WTC11 (cell line): ENCODE data around the gene KRTAP19-4. TPM values are rescaled to one million over a fixed set of nuclear protein-coding genes. Genes with fewer than 3 reads are reported as not detected.

Experiments used
- ATAC-seq: fragments of 200-7000 bp; cut with Tn5 transposase; 2 replicates; pipeline ENCODE4 v1.10.0; 2021; ENCODE audit warnings: mild to moderate bottlenecking, moderate library complexity
- CTCF ChIA-PET: fragments of 300-600 bp; sonication (Branson Sonifier 250); formaldehyde crosslinking; loops from one replicate; lab custom pipeline; 2021; ENCODE audit warnings: antibody characterized with exemption; lab: Charles Lee
- POLR2A ChIA-PET: fragments of 350-600 bp; sonication (Branson Sonifier 250); formaldehyde crosslinking; loops from one replicate; lab custom pipeline; 2021; ENCODE audit warnings: antibody characterized with exemption; lab: Charles Lee
- DNase-seq: peaks from one replicate; pipeline ENCODE4 v3.0.0; 2021; ENCODE audit warnings: low spot score
- H3K27ac Mint-ChIP-seq: 2 replicates; pipeline ENCODE4 v1.8.0; 2021; ENCODE audit warnings: mixed read lengths
- H3K27me3 Mint-ChIP-seq: 2 replicates; pipeline ENCODE4 v1.8.0; 2021; ENCODE audit warnings: low read depth, mild to moderate bottlenecking, moderate library complexity, mixed read lengths
- H3K36me3 Mint-ChIP-seq: 2 replicates; pipeline ENCODE4 v1.8.0; 2021; ENCODE audit warnings: mixed read lengths
- H3K4me1 Mint-ChIP-seq: 2 replicates; pipeline ENCODE4 v1.8.0; 2022; ENCODE audit warnings: mixed read lengths
- H3K4me3 Mint-ChIP-seq: 2 replicates; pipeline ENCODE4 v1.8.0; 2021; ENCODE audit warnings: mild to moderate bottlenecking, moderate library complexity, mixed read lengths
- H3K9me3 Mint-ChIP-seq: 2 replicates; pipeline ENCODE4 v1.8.0; 2021; ENCODE audit warnings: mixed read lengths
- CBFB ChIP-seq: sonication (generic); formaldehyde crosslinking; IDR thresholded peaks from 2 replicates; pipeline ENCODE4 v1.8.1; 2022; ENCODE audit warnings: mild to moderate bottlenecking, low read depth, missing genetic modification reagents
- ETV6 ChIP-seq: sonication (generic); formaldehyde crosslinking; IDR thresholded peaks from 2 replicates; pipeline ENCODE4 v1.8.1; 2022; ENCODE audit warnings: mild to moderate bottlenecking, missing genetic modification reagents
- FOXJ3 ChIP-seq: sonication (generic); formaldehyde crosslinking; IDR thresholded peaks from 2 replicates; pipeline ENCODE4 v1.9.0; 2021; ENCODE audit warnings: missing genetic modification reagents, mild to moderate bottlenecking, borderline replicate concordance
- GRHL2 ChIP-seq: fragments of 250-450 bp; sonication (Bioruptor Pico); IDR thresholded peaks from 2 replicates; pipeline ENCODE4 v1.8.0; 2022; ENCODE audit warnings: mild to moderate bottlenecking, moderate library complexity; ENCODE audit not compliant: insufficient replicate concordance, severe bottlenecking
- TEAD1 ChIP-seq: sonication (generic); formaldehyde crosslinking; IDR thresholded peaks from 2 replicates; pipeline ENCODE4 v1.8.0; 2022; ENCODE audit warnings: mild to moderate bottlenecking, missing genetic modification reagents
- TEAD4 ChIP-seq: sonication (generic); formaldehyde crosslinking; IDR thresholded peaks from 2 replicates; pipeline ENCODE4 v1.8.0; 2022; ENCODE audit warnings: mild to moderate bottlenecking, missing genetic modification reagents
- TP53 ChIP-seq: sonication (generic); formaldehyde crosslinking; IDR thresholded peaks from 2 replicates; pipeline ENCODE4 v1.8.1; 2023; ENCODE audit warnings: mild to moderate bottlenecking, missing genetic modification reagents
- ZNF121 ChIP-seq: sonication (generic); formaldehyde crosslinking; IDR thresholded peaks from 2 replicates; pipeline ENCODE4 v1.8.0; 2023; ENCODE audit warnings: missing genetic modification reagents
- ZNF263 ChIP-seq: sonication (generic); formaldehyde crosslinking; IDR thresholded peaks from 2 replicates; pipeline ENCODE4 v1.8.1; 2022; ENCODE audit warnings: low read depth, mild to moderate bottlenecking, moderate library complexity, missing genetic modification reagents
- ZNF317 ChIP-seq: sonication (generic); formaldehyde crosslinking; IDR thresholded peaks from 2 replicates; pipeline ENCODE4 v1.8.1; 2023; ENCODE audit warnings: low read depth, mild to moderate bottlenecking, moderate library complexity, missing genetic modification reagents, borderline replicate concordance
- ZNF396 ChIP-seq: fragments of 250-450 bp; sonication (Bioruptor Pico); IDR thresholded peaks from 2 replicates; pipeline ENCODE4 v1.8.0; 2021; ENCODE audit warnings: mild to moderate bottlenecking, moderate library complexity, borderline replicate concordance
- ZNF416 ChIP-seq: fragments of 250-450 bp; sonication (Bioruptor Pico); IDR thresholded peaks from 2 replicates; pipeline ENCODE4 v1.9.0; 2021; ENCODE audit warnings: mild to moderate bottlenecking, inconsistent platforms
- ZNF423 ChIP-seq: fragments of 250-450 bp; sonication (Bioruptor Pico); IDR thresholded peaks from 2 replicates; pipeline ENCODE4 v2.1.2; 2022; ENCODE audit warnings: mild to moderate bottlenecking, moderate library complexity
- total RNA-seq: library from RNA; stranded (reverse); gene quantifications from 3 replicates; pipeline ENCODE4 v1.2.3, GENCODE V29; 2021
- TF ChIP-seq, protein P1 (sequence below): fragments of 250-450 bp; sonication (Bioruptor Pico); IDR thresholded peaks from 2 replicates; pipeline ENCODE4 v1.9.0; 2021; ENCODE audit warnings: mild to moderate bottlenecking
- TF ChIP-seq, protein P2 (sequence below): fragments of 200-600 bp; IDR thresholded peaks from 2 replicates; pipeline ENCODE4 v1.8.0; 2022; ENCODE audit warnings: antibody characterized with exemption
- TF ChIP-seq, protein P3 (sequence below): fragments of 250-450 bp; sonication (Bioruptor Pico); IDR thresholded peaks from 2 replicates; pipeline ENCODE4 v1.9.0; 2021; ENCODE audit warnings: mild to moderate bottlenecking, borderline replicate concordance
- TF ChIP-seq, protein P4 (sequence below): sonication (generic); formaldehyde crosslinking; IDR thresholded peaks from 2 replicates; pipeline ENCODE4 v1.8.1; 2023; ENCODE audit warnings: mild to moderate bottlenecking, moderate library complexity, missing genetic modification reagents
- TF ChIP-seq, protein P5 (sequence below): sonication (generic); formaldehyde crosslinking; IDR thresholded peaks from 2 replicates; pipeline ENCODE4 v1.8.0; 2023; ENCODE audit warnings: missing genetic modification reagents

Gene KRTAP19-4
- total RNA-seq, 1 experiment from 2014 or later = not detected

DNA sequence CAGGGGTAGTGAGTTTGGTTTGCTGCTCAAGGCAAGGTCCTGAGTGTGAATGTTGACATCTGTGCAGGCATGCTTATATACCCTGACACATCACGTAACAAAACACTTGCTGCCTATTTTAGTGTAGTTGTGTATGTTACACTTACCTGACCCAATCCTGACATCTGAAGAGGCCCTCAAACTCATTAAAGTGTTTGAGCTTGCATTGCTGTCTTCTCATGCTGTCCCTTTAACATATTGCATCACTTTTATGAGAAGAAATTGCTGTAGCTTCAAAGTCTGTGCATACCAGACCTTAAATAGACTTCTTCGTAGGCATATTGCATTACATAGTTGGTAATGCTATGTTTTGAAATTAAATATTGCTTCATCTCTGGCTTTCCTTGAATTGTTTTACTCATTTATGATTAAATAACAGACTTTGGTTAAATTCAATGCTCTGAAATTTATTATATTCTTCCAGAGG lies 5.0 kb downstream of the KRTAP19-4 start, which contains the start of gene KRTAP19-3:
KRTAP19-3 (minus strand) TSS at position 51 of the 466 bp plus-strand sequence. CDS start 56 bp downstream, outside the sequence.
- TF ChIP-seq ZNF121 (CRISPR knock-in tag) (no peak), TEAD4 (no peak), ETV6 (CRISPR knock-in tag) (no peak), ZNF423 (CRISPR knock-in tag) (no peak), CBFB (no peak), ZNF317 (no peak), ZNF416 (CRISPR knock-in tag) (no peak)
- TF ChIP-seq, protein P1, sequence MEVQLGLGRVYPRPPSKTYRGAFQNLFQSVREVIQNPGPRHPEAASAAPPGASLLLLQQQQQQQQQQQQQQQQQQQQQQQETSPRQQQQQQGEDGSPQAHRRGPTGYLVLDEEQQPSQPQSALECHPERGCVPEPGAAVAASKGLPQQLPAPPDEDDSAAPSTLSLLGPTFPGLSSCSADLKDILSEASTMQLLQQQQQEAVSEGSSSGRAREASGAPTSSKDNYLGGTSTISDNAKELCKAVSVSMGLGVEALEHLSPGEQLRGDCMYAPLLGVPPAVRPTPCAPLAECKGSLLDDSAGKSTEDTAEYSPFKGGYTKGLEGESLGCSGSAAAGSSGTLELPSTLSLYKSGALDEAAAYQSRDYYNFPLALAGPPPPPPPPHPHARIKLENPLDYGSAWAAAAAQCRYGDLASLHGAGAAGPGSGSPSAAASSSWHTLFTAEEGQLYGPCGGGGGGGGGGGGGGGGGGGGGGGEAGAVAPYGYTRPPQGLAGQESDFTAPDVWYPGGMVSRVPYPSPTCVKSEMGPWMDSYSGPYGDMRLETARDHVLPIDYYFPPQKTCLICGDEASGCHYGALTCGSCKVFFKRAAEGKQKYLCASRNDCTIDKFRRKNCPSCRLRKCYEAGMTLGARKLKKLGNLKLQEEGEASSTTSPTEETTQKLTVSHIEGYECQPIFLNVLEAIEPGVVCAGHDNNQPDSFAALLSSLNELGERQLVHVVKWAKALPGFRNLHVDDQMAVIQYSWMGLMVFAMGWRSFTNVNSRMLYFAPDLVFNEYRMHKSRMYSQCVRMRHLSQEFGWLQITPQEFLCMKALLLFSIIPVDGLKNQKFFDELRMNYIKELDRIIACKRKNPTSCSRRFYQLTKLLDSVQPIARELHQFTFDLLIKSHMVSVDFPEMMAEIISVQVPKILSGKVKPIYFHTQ (CRISPR knock-in tag) = no peak
- no peaks in the 10 kb centered on the region for H3K4me1 Mint-ChIP-seq
- ChIA-PET CTCF (interaction anchor here (1.3 kb wide), 1 partner anchor 14 kb away, joined by 4 read pairs; no protein-coding TSS in a partner anchor), POLR2A (no interaction called here)
- no peak for DNase-seq
- H3K27ac Mint-ChIP-seq = no peak within 1 kb of the TSS
- no peak within 1 kb of the TSS for H3K4me3 Mint-ChIP-seq
- no peaks in the 10 kb centered on the region for H3K27me3 Mint-ChIP-seq
- ATAC-seq = no peak
- peaks cover 5% of the 10 kb centered on the region for H3K36me3 Mint-ChIP-seq
- H3K9me3 Mint-ChIP-seq = peaks cover 23% of the 10 kb centered on the region

DNA sequence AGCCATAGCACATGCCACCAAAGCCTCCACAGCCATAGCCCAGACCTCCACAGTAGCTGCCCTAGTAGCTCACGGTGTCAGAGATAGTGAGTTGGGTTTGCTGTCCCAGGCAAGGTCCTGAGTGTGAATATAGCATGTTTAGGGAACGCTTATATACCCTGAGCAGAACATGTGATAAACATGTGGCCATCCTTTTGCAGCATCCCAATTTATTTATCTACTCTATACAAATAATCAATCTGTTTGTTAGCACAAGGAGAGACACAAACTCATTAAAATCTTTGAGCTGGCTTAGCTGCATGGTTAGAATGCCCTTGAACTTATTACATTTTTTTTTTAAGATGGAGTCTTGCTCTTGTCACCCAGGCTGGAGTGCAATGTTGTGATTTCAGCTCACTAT lies 9.6 kb downstream of the KRTAP19-4 start, which contains the start of gene KRTAP19-2:
KRTAP19-2 (minus strand) TSS at position 101 of the 400 bp plus-strand sequence; CDS start at position 13, 88 bp downstream.
- POLR2A ChIA-PET = no interaction called here
- H3K4me3 Mint-ChIP-seq = no peak within 1 kb of the TSS
- H3K4me1 Mint-ChIP-seq = no peaks in the 10 kb centered on the region
- H3K9me3 Mint-ChIP-seq = peaks cover 50% of the 10 kb centered on the region
- DNase-seq (no peak), ATAC-seq (no peak)
- no peak within 1 kb of the TSS for H3K27ac Mint-ChIP-seq
- CTCF ChIA-PET = no interaction called here
- TF ChIP-seq TEAD1 (CRISPR knock-in tag) (no peak), GRHL2 (no peak), ZNF263 (CRISPR knock-in tag) (no peak), TP53 (CRISPR knock-in tag) (no peak), ZNF396 (CRISPR knock-in tag) (no peak), FOXJ3 (CRISPR knock-in tag) (no peak)
- TF ChIP-seq, protein P2, sequence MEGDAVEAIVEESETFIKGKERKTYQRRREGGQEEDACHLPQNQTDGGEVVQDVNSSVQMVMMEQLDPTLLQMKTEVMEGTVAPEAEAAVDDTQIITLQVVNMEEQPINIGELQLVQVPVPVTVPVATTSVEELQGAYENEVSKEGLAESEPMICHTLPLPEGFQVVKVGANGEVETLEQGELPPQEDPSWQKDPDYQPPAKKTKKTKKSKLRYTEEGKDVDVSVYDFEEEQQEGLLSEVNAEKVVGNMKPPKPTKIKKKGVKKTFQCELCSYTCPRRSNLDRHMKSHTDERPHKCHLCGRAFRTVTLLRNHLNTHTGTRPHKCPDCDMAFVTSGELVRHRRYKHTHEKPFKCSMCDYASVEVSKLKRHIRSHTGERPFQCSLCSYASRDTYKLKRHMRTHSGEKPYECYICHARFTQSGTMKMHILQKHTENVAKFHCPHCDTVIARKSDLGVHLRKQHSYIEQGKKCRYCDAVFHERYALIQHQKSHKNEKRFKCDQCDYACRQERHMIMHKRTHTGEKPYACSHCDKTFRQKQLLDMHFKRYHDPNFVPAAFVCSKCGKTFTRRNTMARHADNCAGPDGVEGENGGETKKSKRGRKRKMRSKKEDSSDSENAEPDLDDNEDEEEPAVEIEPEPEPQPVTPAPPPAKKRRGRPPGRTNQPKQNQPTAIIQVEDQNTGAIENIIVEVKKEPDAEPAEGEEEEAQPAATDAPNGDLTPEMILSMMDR = no peak
- TF ChIP-seq, protein P3, sequence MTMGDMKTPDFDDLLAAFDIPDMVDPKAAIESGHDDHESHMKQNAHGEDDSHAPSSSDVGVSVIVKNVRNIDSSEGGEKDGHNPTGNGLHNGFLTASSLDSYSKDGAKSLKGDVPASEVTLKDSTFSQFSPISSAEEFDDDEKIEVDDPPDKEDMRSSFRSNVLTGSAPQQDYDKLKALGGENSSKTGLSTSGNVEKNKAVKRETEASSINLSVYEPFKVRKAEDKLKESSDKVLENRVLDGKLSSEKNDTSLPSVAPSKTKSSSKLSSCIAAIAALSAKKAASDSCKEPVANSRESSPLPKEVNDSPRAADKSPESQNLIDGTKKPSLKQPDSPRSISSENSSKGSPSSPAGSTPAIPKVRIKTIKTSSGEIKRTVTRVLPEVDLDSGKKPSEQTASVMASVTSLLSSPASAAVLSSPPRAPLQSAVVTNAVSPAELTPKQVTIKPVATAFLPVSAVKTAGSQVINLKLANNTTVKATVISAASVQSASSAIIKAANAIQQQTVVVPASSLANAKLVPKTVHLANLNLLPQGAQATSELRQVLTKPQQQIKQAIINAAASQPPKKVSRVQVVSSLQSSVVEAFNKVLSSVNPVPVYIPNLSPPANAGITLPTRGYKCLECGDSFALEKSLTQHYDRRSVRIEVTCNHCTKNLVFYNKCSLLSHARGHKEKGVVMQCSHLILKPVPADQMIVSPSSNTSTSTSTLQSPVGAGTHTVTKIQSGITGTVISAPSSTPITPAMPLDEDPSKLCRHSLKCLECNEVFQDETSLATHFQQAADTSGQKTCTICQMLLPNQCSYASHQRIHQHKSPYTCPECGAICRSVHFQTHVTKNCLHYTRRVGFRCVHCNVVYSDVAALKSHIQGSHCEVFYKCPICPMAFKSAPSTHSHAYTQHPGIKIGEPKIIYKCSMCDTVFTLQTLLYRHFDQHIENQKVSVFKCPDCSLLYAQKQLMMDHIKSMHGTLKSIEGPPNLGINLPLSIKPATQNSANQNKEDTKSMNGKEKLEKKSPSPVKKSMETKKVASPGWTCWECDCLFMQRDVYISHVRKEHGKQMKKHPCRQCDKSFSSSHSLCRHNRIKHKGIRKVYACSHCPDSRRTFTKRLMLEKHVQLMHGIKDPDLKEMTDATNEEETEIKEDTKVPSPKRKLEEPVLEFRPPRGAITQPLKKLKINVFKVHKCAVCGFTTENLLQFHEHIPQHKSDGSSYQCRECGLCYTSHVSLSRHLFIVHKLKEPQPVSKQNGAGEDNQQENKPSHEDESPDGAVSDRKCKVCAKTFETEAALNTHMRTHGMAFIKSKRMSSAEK (CRISPR knock-in tag) = no peak
- TF ChIP-seq, protein P4, sequence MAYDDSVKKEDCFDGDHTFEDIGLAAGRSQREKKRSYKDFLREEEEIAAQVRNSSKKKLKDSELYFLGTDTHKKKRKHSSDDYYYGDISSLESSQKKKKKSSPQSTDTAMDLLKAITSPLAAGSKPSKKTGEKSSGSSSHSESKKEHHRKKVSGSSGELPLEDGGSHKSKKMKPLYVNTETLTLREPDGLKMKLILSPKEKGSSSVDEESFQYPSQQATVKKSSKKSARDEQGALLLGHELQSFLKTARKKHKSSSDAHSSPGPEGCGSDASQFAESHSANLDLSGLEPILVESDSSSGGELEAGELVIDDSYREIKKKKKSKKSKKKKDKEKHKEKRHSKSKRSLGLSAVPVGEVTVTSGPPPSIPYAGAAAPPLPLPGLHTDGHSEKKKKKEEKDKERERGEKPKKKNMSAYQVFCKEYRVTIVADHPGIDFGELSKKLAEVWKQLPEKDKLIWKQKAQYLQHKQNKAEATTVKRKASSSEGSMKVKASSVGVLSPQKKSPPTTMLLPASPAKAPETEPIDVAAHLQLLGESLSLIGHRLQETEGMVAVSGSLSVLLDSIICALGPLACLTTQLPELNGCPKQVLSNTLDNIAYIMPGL (CRISPR knock-in tag) = no peak
- TF ChIP-seq, protein P5, sequence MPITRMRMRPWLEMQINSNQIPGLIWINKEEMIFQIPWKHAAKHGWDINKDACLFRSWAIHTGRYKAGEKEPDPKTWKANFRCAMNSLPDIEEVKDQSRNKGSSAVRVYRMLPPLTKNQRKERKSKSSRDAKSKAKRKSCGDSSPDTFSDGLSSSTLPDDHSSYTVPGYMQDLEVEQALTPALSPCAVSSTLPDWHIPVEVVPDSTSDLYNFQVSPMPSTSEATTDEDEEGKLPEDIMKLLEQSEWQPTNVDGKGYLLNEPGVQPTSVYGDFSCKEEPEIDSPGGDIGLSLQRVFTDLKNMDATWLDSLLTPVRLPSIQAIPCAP (CRISPR knock-in tag) = no peak
- H3K27me3 Mint-ChIP-seq = no peaks in the 10 kb centered on the region
- peaks cover 27% of the 10 kb centered on the region for H3K36me3 Mint-ChIP-seq
